A549 (cell line): ENCODE results near the gene KIF21B.

Experiments used
- EP300 ChIP-seq, 2 experiments: fragments of >200 bp; sonication (Bioruptor Twin); formaldehyde crosslinking; IDR thresholded peaks; 2 replicates in 1 of 2; 3 replicates in 1 of 2; pipeline ENCODE4 v1.6.1; 2016 to 2017
- MAFK ChIP-seq: fragments of 450-650 bp; IDR thresholded peaks from 2 replicates; pipeline ENCODE4 v1.6.1; 2014; ENCODE audit not compliant: partially characterized antibody
- NR3C1 ChIP-seq: fragments of >200 bp; sonication (Bioruptor Twin); formaldehyde crosslinking; IDR thresholded peaks from 3 replicates; pipeline ENCODE4 v1.6.1; 2017
- POLR2A ChIP-seq: IDR thresholded peaks from 2 replicates; pipeline ENCODE4 v1.6.1; 2012; ENCODE audit warnings: mild to moderate bottlenecking, low read length
- SREBF2 ChIP-seq: fragments of 450-650 bp; IDR thresholded peaks from 2 replicates; pipeline ENCODE4 v1.6.1; 2014; ENCODE audit warnings: mild to moderate bottlenecking, moderate library complexity
- TF ChIP-seq, protein P1 (sequence below): fragments of >200 bp; sonication (Bioruptor Twin); formaldehyde crosslinking; IDR thresholded peaks from 3 replicates; pipeline ENCODE4 v1.5.1; 2016
- TF ChIP-seq, protein P2 (sequence below): fragments of 450-650 bp; IDR thresholded peaks from 2 replicates; pipeline ENCODE4 v1.6.1; 2014; ENCODE audit warnings: antibody characterized with exemption
- TF ChIP-seq, protein P3 (sequence below): fragments of 250-450 bp; sonication (Bioruptor Pico); IDR thresholded peaks from 2 replicates; pipeline ENCODE4 v1.5.0; 2020; ENCODE audit warnings: low read depth, mild to moderate bottlenecking, moderate library complexity
- TF ChIP-seq, protein P4 (sequence below): IDR thresholded peaks from 2 replicates; pipeline ENCODE4 v1.6.1; 2012; ENCODE audit warnings: low read depth, borderline replicate concordance

DNA sequence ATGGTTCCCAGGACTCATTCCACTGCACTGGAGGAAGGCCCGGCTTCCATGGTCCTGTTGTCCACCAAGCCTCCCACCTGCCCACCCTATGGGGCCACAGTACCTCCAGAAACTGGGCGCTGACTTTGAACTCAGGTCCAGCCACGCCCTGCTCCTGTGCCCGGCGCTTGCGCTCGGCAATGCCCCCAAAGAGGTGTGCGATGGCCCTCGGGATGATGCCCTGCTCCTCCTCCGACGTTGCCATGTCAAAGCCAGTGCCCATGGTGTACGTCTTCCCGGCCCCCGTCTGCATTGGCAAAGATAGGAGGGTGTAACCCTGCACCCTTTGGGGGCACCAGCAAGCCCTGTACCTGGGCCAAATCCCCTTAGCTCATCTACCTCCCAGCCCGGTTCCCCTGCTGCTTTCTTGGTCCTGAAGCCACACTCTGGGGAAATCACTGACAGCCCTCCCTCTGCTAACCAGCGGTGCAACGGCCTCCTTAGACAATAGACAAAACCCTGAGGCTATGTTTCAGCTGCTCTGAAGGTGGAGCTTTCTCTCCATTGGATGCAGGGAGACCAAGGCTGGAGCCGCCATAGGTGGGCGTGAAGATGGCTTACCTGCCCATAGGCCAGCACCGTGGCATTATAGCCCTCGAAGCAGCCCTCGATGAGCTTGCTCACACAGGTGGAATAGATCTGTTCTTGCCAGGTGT lies 14.7 kb downstream of the KIF21B start:
- TF ChIP-seq MAFK (no peak), EP300 (IDR thresholded peaks at IDR 0.05) (no peak), POLR2A (no peak), NR3C1 (no peak), SREBF2 (no peak)
- TF ChIP-seq, protein P1, sequence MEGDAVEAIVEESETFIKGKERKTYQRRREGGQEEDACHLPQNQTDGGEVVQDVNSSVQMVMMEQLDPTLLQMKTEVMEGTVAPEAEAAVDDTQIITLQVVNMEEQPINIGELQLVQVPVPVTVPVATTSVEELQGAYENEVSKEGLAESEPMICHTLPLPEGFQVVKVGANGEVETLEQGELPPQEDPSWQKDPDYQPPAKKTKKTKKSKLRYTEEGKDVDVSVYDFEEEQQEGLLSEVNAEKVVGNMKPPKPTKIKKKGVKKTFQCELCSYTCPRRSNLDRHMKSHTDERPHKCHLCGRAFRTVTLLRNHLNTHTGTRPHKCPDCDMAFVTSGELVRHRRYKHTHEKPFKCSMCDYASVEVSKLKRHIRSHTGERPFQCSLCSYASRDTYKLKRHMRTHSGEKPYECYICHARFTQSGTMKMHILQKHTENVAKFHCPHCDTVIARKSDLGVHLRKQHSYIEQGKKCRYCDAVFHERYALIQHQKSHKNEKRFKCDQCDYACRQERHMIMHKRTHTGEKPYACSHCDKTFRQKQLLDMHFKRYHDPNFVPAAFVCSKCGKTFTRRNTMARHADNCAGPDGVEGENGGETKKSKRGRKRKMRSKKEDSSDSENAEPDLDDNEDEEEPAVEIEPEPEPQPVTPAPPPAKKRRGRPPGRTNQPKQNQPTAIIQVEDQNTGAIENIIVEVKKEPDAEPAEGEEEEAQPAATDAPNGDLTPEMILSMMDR: no peak
- TF ChIP-seq, protein P2, sequence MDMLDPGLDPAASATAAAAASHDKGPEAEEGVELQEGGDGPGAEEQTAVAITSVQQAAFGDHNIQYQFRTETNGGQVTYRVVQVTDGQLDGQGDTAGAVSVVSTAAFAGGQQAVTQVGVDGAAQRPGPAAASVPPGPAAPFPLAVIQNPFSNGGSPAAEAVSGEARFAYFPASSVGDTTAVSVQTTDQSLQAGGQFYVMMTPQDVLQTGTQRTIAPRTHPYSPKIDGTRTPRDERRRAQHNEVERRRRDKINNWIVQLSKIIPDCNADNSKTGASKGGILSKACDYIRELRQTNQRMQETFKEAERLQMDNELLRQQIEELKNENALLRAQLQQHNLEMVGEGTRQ: no peak
- TF ChIP-seq, protein P3, sequence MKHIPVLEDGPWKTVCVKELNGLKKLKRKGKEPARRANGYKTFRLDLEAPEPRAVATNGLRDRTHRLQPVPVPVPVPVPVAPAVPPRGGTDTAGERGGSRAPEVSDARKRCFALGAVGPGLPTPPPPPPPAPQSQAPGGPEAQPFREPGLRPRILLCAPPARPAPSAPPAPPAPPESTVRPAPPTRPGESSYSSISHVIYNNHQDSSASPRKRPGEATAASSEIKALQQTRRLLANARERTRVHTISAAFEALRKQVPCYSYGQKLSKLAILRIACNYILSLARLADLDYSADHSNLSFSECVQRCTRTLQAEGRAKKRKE (CRISPR knock-in tag): no peak
- TF ChIP-seq, protein P4, sequence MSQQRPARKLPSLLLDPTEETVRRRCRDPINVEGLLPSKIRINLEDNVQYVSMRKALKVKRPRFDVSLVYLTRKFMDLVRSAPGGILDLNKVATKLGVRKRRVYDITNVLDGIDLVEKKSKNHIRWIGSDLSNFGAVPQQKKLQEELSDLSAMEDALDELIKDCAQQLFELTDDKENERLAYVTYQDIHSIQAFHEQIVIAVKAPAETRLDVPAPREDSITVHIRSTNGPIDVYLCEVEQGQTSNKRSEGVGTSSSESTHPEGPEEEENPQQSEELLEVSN: no peak
